ENCODE measurements around the gene CTSE. TPM values are rescaled to one million over a fixed set of nuclear protein-coding genes. Genes with fewer than 3 reads are reported as not detected.

Gene CTSE
- total and polyA plus RNA-seq, 2 experiments from 2014 or later: not detected

- TF ChIP-seq ZNF462 (CRISPR knock-in tag; IDR thresholded peaks at IDR 0.05): no peak
- no peak for TF ChIP-seq REST (IDR thresholded peaks at IDR 0.05; ENCODE audit: unreplicated experiment)
- no peak for TF ChIP-seq ETS1 (IDR thresholded peaks at IDR 0.05)
- no peak for TF ChIP-seq ZNF331 (CRISPR knock-in tag; IDR thresholded peaks at IDR 0.05; ENCODE audit: low read depth)
- TF ChIP-seq NANOG (IDR thresholded peaks at IDR 0.05; ENCODE audit: borderline replicate concordance): no peak
These were observed 2.6 kb downstream of the CTSE start (continued) for GRCh38 chr1:206021008-206021625.
